Tibial nerve (tissue), 4 donors: ENCODE results near the gene GRAP.

Source experiments
- CTCF ChIP-seq, 5 experiments: fragments of 200-600 bp in 3 of 5; fragments of 450-650 bp in 2 of 5; sonication (generic) in 3 of 5; IDR thresholded peaks; one replicate each; pipeline ENCODE4 v1.5.1; 2016 to 2019; ENCODE audit warnings: antibody characterized with exemption in 5 of 5, mild to moderate bottlenecking in 3 of 5, moderate library complexity in 2 of 5
- EP300 ChIP-seq, 2 donors: sonication (generic); formaldehyde crosslinking; IDR thresholded peaks; one replicate each; pipeline ENCODE4 v1.6.1; 2017; ENCODE audit warnings: antibody characterized with exemption in 2 of 2, mild to moderate bottlenecking in 1 of 2
- POLR2A ChIP-seq, 2 donors: fragments of 450-650 bp; IDR thresholded peaks; one replicate each; pipeline ENCODE4 v1.6.1; 2017; ENCODE audit warnings: antibody characterized with exemption in 2 of 2, mild to moderate bottlenecking in 2 of 2, moderate library complexity in 2 of 2

- TF ChIP-seq CTCF (IDR thresholded peaks at IDR 0.05): no peak
- TF ChIP-seq POLR2A (IDR thresholded peaks at IDR 0.05): no peak
- no peak for TF ChIP-seq EP300 (IDR thresholded peaks at IDR 0.05)
Observed at GRCh38 chr17:19010729-19011505, 35.8 kb downstream of the GRAP start.
